Activated CD4-positive, alpha-beta T cell treated with anti-CD3 and anti-CD28 coated beads for 48 hours (primary cell): ENCODE measurements around the gene TBC1D5.

Source experiments
- DNase-seq: peaks from one replicate; pipeline ENCODE4 v3.0.0-alpha.2; 2020

Gene TBC1D5

DNA sequence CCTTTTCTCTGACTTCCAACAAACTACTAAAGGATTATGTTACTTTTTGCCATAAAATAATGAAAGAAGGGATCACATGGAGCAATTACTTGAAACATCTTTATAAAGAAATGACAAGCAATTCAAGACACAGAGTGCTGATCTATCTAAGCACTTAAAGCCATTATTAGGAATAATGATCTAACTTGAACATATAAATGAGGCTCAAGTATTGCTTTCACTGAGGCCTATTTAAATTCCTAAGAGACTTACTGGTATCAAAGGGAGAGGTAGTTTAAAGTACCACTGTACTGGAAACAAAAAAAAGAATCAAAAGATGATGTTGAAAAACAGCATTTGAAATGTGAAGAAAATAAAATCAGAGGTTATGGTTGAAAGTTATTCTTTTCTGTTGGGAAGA is 482.2 kb downstream of the TBC1D5 start:
- no peak for DNase-seq

DNA sequence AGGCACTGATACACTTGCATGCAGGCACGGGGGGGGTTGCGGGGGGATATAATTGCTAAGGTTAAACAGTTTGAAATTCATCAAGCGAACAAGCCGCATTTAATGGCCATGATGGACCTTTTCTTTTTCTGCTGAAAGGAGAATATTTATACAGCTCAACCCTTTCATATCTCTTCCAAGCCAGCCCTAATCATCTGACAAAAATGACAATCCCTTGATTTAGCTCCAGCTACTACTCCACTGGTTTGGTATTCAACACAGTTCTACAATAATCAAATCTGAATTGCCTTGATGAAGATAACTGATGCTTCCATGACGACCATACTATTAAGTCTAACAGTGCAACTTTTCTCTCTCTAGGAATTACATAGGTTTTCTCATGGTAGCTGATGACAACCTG is 482.7 kb downstream of the TBC1D5 start:
- DNase-seq: no peak

DNA sequence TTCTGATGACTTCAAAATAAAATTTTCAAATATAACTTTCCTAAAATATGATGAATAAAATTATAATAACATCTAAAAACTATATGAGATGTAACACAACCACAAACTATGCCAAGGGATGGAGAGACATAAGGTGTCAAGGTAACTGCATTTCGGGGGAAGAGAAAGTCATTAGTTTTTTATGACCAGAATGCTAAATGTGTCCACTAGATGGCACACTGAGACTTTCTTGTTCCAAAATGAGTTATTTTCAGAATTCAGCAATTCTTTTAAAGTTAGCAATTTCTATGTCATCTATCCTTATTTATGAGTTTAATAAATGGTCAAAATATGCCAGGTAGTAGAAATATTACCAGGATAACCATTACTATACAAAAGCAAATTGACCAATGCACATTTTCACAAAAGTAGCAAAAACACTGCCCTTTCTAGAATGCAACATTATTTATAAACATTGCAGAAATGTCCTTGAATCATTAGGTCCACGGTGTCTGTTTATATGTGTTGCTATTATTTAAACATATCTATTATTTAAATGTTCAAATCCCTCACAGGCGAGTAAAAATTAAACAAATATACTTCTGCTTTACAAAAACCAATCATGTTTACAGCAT is 483.5 kb downstream of the TBC1D5 start:
- DNase-seq: no peak

- DNase-seq: no peak
These were observed 485.2 kb downstream of the TBC1D5 start for GRCh38 chr3:17257269-17257668.

DNA sequence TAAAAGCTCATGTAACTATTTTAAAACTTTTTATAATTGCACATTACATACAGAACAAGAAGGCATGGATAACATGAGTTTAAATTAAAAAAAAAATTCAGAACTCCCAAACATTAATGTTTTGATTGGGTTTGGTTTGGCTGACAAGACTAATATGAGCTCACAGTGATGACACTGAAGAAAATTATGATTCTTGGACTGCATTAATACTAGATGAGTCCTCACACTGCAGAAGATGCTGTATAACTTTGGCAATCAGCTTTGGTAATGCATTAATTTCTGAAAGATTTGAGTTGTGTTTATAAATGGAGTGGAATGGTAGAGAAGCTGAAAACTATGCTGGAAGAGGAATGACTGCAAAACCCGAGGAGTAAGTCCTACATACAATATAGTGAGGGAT is 498.8 kb downstream of the TBC1D5 start:
- no peak for DNase-seq

DNA sequence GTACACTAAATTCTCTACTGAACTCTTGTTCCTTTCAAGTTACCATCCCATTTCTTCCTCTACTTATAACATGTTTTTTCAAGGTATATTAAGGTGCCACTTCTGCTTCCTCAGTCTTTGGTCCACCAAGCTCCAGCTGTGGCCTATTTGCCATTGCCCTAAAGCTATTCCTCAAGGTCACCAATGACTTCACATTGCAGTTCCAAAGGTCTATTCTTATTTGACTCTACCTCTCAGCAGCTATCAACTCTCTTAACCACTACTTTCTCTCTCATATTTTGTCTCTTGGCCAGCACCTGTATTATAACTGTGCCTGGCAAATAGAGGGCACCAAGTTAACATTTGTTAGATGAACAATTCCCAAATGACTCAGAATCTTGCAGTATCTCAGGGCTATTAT is 503.0 kb downstream of the TBC1D5 start:
- no peak for DNase-seq

- no peak for DNase-seq
These were observed 504.4 kb downstream of the TBC1D5 start for GRCh38 chr3:17238023-17238422.

GRCh38 chr3:17235310-17235709 is 507.1 kb downstream of the TBC1D5 start:
- no peak for DNase-seq

GRCh38 chr3:17234382-17234781 is 508.0 kb downstream of the TBC1D5 start:
- DNase-seq: no peak

DNA sequence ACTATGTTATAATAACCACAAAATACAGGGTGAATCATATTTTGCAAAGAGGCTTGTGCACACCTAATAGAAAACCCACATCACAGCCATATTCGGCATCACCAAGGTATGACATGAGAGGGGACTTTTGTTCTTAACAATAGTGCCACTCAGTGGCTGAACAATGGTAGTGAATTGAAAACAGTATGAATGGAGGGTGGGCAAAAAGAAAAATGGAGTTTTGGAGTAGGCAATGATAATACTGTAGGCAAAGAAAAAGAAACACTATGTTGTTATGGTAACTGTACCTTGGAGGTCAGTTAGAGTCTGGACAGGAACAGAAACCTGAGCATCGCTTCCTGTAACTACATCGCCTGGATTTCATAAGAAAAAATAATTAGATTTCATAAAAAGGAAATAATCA is 509.0 kb downstream of the TBC1D5 start:
- peak; percentile 27 for DNase-seq

DNA sequence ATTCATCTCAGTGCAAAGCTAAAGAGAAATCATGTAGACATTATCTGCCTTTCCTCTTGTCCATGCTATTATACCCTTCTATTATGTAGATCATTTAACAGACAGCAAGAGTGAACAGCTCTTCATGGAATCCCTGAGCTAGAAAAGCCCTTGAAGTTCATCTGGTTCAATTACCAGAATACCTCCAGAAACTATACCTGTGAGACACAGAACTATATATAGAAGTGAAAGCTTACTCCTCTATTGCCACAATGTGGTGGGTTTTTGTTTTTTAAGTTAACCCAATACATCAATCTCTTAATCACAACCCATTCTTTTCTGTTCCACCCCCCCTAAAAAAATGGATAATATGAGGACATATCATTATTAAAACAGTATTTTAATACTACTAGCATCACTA is 510.0 kb downstream of the TBC1D5 start:
- no peak for DNase-seq

DNA sequence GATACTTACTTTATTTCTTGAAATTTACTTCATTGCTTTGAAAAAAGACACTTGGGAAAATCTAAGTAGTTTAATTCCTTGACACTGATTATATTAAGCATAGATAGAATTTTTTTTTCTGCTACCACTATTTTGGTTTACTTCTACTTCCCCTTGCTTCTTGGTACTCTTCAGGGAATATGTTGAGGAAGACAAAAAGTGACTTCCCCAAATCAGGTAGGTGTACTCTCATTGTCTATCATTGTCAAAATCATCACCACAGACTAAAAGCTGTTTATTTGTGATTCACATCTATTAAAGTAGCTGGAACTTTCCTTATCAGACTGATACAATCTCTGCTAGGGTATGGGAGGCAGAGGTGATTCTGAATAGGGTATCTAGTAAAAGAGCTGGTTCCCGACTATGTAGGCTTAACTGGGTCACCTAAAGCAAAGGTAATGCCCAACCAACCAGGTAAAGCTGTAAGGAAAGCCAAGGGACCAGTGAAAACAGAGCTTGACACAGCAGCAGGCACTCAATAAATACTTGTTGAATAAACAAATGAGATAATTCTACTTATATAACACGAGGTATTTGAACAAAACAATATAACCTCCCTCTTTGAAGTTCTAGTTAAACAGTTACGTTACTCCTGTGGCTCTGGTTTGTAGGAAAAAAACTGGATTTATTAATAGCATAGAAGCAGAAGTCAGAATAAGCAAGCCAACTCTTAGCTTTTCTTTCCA is 510.7 kb downstream of the TBC1D5 start:
- DNase-seq: no peak

- DNase-seq: no peak
These were observed 515.0 kb downstream of the TBC1D5 start for GRCh38 chr3:17227472-17227871.

GRCh38 chr3:17221529-17221928 is 520.9 kb downstream of the TBC1D5 start:
- no peak for DNase-seq

DNA sequence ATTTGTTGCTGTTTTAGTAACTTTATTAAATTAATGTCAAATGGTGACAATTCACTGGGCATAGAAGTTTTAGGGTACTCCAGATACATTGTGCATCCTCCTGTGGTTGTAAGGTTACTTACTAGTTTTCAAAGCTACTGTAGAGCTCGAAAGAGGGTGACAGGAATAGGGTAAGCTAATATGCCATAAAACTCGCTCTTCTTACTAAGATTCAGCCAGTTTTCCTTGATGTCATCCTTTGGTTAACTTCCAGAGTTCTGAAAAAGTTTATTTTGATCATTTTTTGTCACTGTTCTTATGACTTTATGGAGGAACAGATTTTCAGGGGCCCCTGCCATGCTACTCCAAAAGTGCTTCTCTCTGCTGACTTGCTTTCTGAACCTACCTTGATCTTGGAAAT is 522.8 kb downstream of the TBC1D5 start:
- no peak for DNase-seq

GRCh38 chr3:17218587-17218986 is 523.8 kb downstream of the TBC1D5 start:
- DNase-seq: no peak

DNA sequence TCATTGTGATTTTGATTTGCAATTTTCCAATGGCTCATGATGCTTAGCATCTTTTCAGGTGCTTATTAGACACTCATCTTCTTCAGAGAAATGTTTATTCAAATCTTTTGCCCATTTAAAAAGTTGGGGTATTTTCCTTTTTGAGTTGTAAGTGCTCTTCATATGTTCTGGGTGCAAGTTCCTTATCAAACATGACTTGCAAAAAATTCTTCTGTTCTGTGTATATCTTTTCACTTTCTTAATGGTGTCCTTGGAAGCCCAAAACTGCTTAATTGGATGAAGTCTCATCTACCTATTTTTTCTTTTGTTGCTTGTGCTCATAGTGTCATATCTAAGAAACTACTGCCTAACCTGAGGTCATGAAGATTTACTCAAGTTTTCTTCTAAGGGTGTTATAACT is 524.8 kb downstream of the TBC1D5 start:
- no peak for DNase-seq

GRCh38 chr3:17213102-17213501 is 529.3 kb downstream of the TBC1D5 start:
- DNase-seq: no peak

GRCh38 chr3:17207979-17208378 is 534.5 kb downstream of the TBC1D5 start:
- DNase-seq: no peak

- DNase-seq: no peak
These were observed 535.4 kb downstream of the TBC1D5 start for GRCh38 chr3:17207019-17207418.

DNA sequence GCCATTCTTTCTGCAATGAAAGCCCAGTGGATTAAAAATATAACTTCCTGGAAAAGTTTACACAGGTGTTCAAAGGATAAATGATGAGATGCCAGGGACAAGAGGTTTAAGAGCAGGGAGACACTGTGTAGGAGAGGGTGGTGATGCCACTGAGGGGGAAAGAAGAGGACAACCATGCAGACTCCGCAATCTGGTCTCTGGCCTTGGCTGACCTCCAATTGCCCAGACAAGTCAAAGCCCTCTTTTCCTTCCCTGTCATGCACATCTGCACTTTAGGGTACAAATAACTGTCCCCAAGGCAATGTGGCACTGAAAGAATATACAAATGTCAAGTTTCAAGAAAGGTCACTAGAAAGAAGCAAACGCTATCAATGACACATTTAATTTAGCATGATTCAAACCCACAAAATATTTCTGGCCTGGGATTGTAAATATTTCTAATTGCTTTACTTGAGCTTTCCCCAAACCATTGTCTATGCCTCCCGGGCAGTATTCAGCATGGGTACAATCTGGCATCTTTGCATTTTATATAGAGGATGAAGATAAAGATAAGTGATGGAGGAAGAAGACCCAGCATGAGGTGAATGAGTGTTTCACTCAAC is 538.3 kb downstream of the TBC1D5 start:
- no peak for DNase-seq

DNA sequence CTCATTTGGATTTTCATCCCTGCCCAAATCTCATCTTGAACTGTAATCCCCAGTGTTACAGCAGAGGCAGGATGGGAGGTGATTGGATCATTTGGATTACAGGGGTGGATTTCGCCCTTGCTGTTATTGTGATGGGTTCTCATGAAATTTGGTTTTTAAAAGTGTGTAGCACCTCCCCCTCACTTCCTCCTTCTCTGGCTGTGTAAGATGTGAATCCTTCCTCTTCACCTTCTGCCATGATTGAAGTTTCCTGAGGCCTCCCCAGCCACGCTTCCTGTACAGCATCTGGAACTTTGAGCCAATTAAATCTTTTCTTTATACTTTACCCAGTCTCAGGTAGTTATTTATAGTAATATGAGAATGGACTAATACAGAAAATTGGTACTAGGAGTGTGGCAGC is 540.9 kb downstream of the TBC1D5 start:
- no peak for DNase-seq

DNA sequence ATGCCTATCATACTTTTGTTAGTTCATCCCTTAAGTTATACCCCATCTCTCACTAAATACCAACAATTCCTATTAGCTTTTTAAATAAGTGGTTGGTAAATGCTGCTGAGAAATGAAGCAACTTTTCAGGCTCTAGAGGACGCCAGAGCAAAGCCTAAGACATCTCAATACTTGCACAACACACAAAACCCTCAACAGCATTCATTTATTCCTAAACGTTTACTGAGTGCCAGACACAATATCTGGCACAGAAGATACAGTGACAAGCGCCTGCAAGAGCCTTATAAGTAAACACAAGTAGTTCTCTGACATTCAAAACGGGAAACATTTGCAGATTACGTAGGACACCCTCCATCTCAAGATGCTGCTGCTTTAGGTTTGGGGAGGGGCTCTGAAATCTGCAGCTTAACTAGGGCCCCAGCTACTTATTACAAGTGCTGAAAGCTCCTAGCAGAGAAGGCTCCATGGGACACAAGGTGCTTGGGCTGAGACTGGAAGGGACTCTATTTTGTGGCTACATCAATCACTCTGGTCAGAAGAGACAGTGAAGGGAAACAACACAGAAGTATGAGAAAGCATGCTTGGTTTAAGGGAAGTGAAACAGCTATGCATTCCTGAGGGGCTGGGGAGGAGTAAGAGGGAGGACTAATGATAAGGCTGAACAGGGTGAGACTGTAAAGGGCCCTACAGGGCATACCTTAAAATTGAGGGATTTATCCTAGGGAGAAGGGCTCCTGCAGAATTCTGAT is 546.4 kb downstream of the TBC1D5 start:
- DNase-seq: no peak

GRCh38 chr3:17195192-17195611 is 547.2 kb downstream of the TBC1D5 start:
- DNase-seq: peak; percentile 29
